ENCODE results near the gene NFKBIZ.

GRCh38 chr3:101853982-101854381 lies 4.7 kb downstream of the NFKBIZ start:
- no peak for TF ChIP-seq CTCF (IDR thresholded peaks at IDR 0.05)
- no peak for TF ChIP-seq POLR2A (IDR thresholded peaks at IDR 0.05)

All from thyroid gland (tissue), 4 donors.